Measurements from ENCODE around the gene CCR3. TPM values are rescaled to one million over a fixed set of nuclear protein-coding genes. Genes with fewer than 3 reads are reported as not detected.

Gene CCR3
- total RNA-seq, 1 donor from 2014 or later = not detected

GRCh38 chr3:46221938-46222337, 20.3 kb upstream of the CCR3 start:
- DNase-seq = no peak

DNA sequence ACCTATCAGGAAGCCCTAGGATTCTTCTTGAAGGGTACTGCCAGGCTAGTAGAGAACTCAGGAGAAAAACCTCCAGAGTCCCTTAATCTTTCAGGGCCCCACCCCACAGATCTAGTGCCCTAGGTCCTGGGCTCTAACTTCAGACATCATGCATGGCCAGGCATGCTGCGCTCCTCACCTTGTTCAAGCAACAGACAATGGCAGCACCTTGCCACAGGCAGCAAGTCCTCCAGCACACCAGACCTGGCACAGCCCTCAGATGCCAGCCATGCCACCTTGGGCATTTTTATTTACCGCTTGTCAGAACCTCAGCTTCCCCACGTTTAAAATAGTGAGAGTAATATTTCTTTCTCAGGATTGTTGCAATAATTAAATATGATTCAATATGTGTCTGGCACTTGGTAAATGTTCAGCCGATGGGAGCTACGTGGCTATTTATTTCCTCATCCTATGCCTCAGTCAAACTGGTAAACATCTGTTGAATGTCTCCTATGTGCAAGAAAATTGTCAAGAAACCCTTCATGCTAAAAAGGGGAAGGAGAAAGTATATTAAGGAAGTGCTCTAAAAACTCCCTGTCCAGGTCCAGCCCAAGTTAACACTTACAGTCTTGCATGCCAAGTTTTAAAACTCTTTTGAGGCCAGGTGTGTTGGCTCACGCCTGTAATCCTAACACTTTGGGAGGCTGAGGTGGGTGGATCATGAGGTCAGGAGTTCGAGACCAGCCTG, 19.7 kb upstream of the CCR3 start:
- no peak for DNase-seq

DNA sequence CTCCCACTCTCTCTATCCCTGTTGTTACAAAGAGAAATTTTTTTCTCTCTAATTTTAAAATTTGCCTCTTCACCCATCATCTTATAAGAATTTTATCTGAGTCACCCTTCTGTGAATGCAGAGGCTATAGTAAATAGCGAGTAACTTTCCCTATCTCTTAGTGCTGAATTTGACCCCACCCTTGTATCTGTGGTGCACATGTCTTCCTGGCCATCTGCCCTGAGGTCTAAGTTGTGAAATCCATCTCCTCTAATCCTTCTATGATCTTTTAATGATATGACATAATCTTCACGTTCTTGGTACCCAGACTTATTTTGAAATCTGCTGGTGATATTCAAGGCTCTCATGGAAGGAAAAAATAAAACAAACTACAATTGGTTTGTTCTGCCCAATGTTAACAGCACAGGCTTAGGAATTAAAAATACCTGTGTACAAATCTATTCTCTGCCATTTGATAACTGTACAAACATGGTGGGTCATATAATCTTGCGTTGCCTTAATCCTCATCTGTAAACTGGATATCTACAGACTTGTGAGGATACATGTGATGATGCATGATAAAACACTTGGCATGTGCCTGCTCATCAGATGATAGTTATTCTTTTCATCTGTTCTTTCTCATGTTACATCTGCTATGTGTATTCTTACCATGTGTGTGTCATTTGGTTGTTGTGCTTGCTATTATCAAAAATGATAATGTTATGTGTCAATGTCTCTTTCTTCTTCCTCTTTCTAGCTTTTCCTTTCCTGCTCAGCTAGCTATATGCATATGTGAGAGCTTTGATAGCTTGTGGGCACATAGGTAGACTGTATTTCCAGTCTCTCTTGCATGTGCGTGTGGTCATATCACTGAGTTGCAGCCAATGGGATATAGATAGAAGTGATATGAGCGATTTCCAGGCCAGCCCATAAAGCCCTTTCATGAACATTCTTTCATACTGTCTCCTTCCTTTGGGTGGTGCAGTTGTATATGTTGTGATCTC, 13.7 kb upstream of the CCR3 start:
- DNase-seq = no peak

DNA sequence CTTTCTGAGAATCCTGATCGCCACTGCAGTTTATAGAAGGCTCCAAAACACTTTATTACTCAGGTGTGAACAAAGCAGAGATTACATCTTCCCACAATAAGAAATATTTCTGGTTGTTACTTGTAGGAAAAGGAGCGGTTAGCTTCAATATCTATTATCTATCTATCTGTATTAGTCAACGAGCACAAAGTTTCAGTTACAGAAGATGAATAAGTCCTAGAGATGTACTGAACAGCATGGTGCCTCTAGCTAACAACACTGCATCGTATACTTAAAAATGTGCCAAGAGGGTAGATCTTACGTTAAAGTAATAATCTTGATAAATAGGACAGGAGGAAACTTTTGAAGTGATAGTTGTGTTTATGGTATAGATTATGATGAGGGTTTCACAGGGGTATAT, 10.9 kb upstream of the CCR3 start:
- no peak for DNase-seq

DNA sequence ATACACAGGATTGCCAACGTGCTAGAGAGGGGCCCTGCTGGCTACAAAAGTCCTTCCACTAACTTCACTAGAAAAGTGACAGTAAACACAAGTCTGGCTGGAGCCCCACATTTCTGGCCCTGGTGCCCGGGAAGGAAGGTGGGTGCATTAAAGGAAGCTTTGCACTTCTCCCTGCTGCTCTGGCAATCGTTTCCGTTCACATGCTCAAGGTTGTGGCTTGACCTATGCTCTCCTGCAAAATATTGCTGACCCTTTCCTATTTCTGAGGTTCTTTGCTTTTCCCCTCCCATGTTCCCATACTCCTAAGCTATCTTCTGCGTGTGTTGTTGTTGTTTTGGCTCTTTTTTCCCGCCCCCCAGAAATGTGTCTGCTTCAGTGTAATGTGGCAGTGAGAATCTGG, 9.1 kb upstream of the CCR3 start:
- no peak for DNase-seq

DNA sequence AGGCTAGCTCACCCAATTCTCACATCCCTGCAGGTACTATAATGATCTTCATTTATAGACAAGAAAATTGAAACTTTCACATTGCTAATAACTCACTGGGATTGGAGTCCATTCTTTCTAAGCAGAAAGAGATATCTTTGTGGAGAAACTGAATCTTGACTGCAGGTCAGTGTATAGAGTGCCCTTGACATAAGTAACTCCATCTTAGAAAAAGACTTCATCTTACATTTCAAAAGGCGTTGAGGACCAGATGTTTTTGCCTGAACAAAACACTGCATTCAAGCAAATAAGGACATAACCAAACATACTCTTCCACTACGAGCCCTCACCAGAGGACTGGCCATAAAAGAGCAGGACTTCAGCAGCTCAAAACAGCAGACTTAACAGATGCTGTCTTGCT, 6.8 kb upstream of the CCR3 start:
- no peak for DNase-seq

- no peak for DNase-seq
Measured at GRCh38 chr3:46236294-46237054, 5.8 kb upstream of the CCR3 start.

- no peak for DNase-seq
Measured at GRCh38 chr3:46238386-46238785, 3.9 kb upstream of the CCR3 start.

DNA sequence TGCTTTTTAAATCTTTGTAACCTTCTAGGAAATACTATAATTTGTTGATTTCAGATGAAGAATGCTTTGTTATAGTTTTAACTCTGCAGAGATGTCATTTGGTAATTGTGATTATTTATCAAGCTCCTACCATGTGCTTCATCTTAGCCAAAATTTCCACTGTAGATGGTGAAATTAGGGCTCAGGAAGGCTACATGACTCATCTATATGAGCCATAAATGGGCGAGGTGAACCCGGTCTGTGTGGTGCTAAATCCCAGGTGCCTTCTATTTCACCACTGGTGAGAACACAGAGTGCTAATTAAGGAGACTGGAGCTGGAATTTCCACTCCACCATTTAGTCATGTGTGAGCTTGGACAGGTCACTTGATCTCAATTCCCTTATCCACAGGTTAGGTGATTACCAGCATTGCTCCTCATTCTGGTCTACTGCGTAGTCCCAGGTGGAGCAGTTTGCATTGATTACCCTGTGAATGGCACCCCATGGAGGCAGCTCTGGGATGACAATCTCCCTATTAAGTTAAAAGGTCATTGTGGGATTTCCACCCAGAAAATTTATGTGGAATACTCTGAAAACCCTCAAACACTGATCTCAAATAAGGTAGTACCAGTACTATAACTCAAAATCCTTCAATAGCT, 2.8 kb upstream of the CCR3 start:
- DNase-seq = no peak

- no peak for DNase-seq
Measured at GRCh38 chr3:46239952-46240351, 2.3 kb upstream of the CCR3 start.

DNA sequence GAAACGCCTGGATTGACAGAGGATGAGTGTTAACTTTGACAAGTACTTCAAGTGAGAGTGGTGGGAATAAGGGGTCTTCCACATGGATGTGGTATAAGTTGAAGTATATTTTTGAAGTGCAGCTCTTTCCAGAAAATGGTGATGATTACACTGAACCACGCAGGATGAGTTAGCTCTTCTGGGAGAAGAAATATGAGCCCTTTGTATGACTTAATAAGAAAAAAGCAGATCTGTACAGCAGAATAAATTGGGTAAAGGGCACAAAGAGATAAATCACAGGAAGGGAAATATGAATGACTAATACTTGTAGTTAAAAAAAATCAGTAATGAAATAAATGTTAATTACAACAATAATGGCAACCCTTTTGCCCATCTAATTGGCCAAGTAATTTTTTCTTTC, 1.3 kb downstream of the CCR3 start:
- no peak for DNase-seq

DNA sequence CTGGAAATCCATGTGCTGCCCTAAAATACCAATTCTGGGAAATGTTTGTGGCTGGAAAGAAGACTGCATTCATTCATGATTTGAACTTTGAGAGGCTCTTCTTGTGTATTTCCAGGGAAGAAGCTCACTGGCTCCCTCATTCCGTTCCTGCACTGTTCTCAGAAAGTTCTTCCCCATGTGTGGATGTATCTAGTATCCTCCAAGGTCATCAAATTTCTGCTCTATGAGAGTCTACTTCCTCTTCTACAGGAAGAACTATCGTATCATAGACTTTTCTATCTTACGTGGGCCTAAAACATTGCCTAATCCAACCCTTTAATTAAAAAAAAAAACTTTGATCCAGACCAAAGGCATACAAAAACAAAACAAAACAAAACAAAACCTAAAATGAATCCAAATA, 2.9 kb downstream of the CCR3 start:
- no peak for DNase-seq

- no peak for DNase-seq
Measured at GRCh38 chr3:46252980-46253379, 10.7 kb downstream of the CCR3 start.

- no peak for DNase-seq
Measured at GRCh38 chr3:46258525-46258924, 16.3 kb downstream of the CCR3 start.

GRCh38 chr3:46261926-46262594, 19.8 kb downstream of the CCR3 start:
- DNase-seq = no peak

DNA sequence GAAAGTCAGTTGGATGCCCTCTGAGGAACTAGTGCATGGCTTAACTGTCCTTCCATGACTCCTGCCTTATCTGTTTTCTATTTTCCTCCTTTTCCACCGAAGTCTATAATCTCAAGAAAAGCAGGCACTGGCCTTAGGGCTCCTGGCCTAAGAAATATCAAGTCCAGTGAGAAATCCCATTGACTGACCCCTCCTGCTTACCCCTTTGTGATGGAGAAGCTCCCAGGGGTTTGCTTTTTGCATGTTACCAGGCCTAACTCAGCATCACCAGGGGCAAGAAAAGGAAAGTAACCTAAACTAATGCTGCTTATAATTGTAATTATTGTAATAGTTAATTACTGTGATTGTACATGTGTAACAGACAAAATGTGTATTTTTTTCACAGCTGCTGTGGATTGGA, 21.7 kb downstream of the CCR3 start:
- no peak for DNase-seq

GRCh38 chr3:46266598-46266997, 24.3 kb downstream of the CCR3 start:
- DNase-seq = no peak

GRCh38 chr3:46269556-46269955, 27.3 kb downstream of the CCR3 start:
- DNase-seq = no peak

- DNase-seq = no peak
Measured at GRCh38 chr3:46270474-46270873, 28.2 kb downstream of the CCR3 start.

GRCh38 chr3:46271209-46271745, 29.0 kb downstream of the CCR3 start:
- DNase-seq = no peak

DNA sequence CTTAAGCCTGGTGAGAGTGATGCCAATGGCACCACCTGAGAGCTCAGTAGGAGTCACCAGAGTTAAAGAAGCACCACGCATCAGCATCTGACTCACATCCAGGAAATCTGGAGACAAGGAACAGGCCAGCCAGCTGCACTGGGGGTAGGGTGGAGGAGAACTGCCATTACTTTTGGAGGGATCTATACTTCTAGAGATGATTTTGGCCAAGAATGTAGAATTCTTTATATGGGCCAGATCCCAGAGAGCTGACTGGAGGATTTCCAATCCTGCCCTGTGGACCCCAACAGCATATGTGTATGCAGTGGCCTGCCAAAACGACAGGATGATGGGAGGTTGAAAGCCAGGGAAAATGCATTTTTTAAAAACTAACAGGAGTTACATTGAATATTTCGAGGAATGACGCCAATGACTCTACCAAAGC, 29.8 kb downstream of the CCR3 start:
- no peak for DNase-seq

Data from occipital lobe (tissue), 2 donors.